Osteocyte (in vitro differentiated cells): ENCODE data around the gene PPP2R1A. TPM values are rescaled to one million over a fixed set of nuclear protein-coding genes. Genes with fewer than 3 reads are reported as not detected.

ENCODE experiments used
- DNase-seq: peaks from one replicate; pipeline ENCODE4 v3.0.0; 2021; ENCODE audit warnings: mixed read lengths; ENCODE audit not compliant: unreplicated experiment; ENCODE audit errors: extremely low spot score
- H3K27ac Mint-ChIP-seq: one replicate; pipeline ENCODE4 v1.8.0; 2021; ENCODE audit warnings: mild to moderate bottlenecking, mixed read lengths; ENCODE audit not compliant: unreplicated experiment
- H3K27me3 Mint-ChIP-seq: one replicate; pipeline ENCODE4 v1.8.0; 2021; ENCODE audit warnings: mixed read lengths; ENCODE audit not compliant: unreplicated experiment
- H3K36me3 Mint-ChIP-seq: one replicate; pipeline ENCODE4 v1.8.0; 2021; ENCODE audit warnings: mixed read lengths; ENCODE audit not compliant: unreplicated experiment
- H3K4me1 Mint-ChIP-seq: one replicate; pipeline ENCODE4 v1.8.0; 2021; ENCODE audit warnings: mixed read lengths; ENCODE audit not compliant: unreplicated experiment
- H3K4me3 Mint-ChIP-seq: one replicate; pipeline ENCODE4 v1.8.0; 2021; ENCODE audit warnings: mild to moderate bottlenecking, moderate library complexity, mixed read lengths; ENCODE audit not compliant: unreplicated experiment
- H3K9me3 Mint-ChIP-seq: one replicate; pipeline ENCODE4 v1.8.0; 2021; ENCODE audit warnings: mixed read lengths; ENCODE audit not compliant: unreplicated experiment
- microRNA-seq: library from miRNA; unstranded; fragments of <30 nt; microRNA quantifications from one replicate; pipeline ENCODE4 v1.1.0, GENCODE V29; 2020; ENCODE audit not compliant: unreplicated experiment
- total RNA-seq: library from RNA; stranded (reverse); gene quantifications from 2 replicates; pipeline ENCODE4 v1.2.1, GENCODE V29; 2021
- TF ChIP-seq, protein P1 (sequence below): fragments of 200-600 bp; sonication (generic); IDR thresholded peaks from 2 replicates; pipeline ENCODE4 v1.5.0; 2021; ENCODE audit warnings: antibody characterized with exemption, mild to moderate bottlenecking, moderate library complexity

PPP2R1A gene
- total RNA-seq, 1 donor from 2014 or later = 269 TPM

DNA sequence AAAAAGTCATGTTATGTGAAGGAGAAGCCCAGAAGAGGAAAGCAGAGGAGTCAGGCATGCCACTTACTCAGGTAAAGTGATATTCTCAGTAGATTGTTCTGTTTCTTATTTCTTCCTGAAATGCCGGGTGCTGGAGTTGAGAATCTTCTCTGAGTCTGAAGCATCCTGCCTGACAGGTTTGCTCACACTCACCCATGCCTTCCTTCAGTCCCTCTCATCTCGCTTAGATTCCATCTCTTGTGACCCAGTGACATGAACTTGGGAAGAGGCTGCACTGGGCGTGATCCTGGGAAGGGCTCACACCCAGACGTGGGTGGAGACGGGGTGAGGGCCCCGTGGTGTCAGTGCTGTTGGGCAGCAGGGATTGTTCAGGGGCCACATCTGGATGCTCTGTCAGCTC is 87.6 kb downstream of the PPP2R1A start:
- peaks cover 44% of the 10 kb centered on the region for H3K36me3 Mint-ChIP-seq
- H3K27me3 Mint-ChIP-seq = no peaks in the 10 kb centered on the region
- DNase-seq = peak; percentile 56
- H3K27ac Mint-ChIP-seq = no peak overlapping the region
- H3K9me3 Mint-ChIP-seq = peaks cover 15% of the 10 kb centered on the region
- TF ChIP-seq, protein P1, sequence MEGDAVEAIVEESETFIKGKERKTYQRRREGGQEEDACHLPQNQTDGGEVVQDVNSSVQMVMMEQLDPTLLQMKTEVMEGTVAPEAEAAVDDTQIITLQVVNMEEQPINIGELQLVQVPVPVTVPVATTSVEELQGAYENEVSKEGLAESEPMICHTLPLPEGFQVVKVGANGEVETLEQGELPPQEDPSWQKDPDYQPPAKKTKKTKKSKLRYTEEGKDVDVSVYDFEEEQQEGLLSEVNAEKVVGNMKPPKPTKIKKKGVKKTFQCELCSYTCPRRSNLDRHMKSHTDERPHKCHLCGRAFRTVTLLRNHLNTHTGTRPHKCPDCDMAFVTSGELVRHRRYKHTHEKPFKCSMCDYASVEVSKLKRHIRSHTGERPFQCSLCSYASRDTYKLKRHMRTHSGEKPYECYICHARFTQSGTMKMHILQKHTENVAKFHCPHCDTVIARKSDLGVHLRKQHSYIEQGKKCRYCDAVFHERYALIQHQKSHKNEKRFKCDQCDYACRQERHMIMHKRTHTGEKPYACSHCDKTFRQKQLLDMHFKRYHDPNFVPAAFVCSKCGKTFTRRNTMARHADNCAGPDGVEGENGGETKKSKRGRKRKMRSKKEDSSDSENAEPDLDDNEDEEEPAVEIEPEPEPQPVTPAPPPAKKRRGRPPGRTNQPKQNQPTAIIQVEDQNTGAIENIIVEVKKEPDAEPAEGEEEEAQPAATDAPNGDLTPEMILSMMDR = no peak
- H3K4me1 Mint-ChIP-seq = peaks cover 5% of the 10 kb centered on the region
- no peak overlapping the region for H3K4me3 Mint-ChIP-seq

Small RNA genes within 50 kb of the gene (microRNA-seq; reads per million reads assigned to microRNA genes)
- not detected for gene MIR6801

Other genes starting within 250 kb of the PPP2R1A start
- gene ZNF350, start 203.2 kb upstream of the PPP2R1A start, total RNA-seq = 10.6 and 12.9 TPM in 2 replicates
- gene ZNF615, start 181.8 kb upstream of the PPP2R1A start, total RNA-seq = 11.7 and 13.1 TPM in 2 replicates
- gene ZNF614, start 161.7 kb upstream of the PPP2R1A start, total RNA-seq = 7.9 and 8.4 TPM in 2 replicates
- gene ZNF432, start 141.2 kb upstream of the PPP2R1A start, total RNA-seq = 11.5 and 12.5 TPM in 2 replicates
- gene ZNF841, start 94.3 kb upstream of the PPP2R1A start, total RNA-seq = 24.9 and 26.2 TPM in 2 replicates
- gene ZNF616, start 50.1 kb upstream of the PPP2R1A start, total RNA-seq = 15.0 and 16.5 TPM in 2 replicates
- 19.0 and 19.1 TPM in 2 replicates for gene ZNF836, start 18.4 kb upstream of the PPP2R1A start, total RNA-seq
- gene ZNF766, start 79.5 kb downstream of the PPP2R1A start, total RNA-seq = 20.2 and 20.3 TPM in 2 replicates
- gene ZNF480, start 107.1 kb downstream of the PPP2R1A start, total RNA-seq = 13.5 TPM in 2 replicates
- gene ZNF610, start 146.2 kb downstream of the PPP2R1A start, total RNA-seq = 3.8 and 6.6 TPM in 2 replicates
- 3.0 and 4.6 TPM in 2 replicates for gene ZNF880, start 179.9 kb downstream of the PPP2R1A start, total RNA-seq
- gene ZNF528, start 207.8 kb downstream of the PPP2R1A start, total RNA-seq = 1.5 and 1.8 TPM in 2 replicates
- gene ZNF534, start 239.1 kb downstream of the PPP2R1A start, total RNA-seq = not detected in 2 replicates